T-helper 1 cell treated with Interleukin-12 subunit alpha and Interleukin-12 subunit beta and Interleukin-4 antibody, amounts not matched to agents 30 μg/mL and 1 μg/mL, for 36 hours (primary cell): ENCODE data around the gene TLE4.
"Not testable (repeated sequence)": the region's sequence is repeated elsewhere in the genome, so short reads cannot be mapped to it uniquely, and the experiment has no call there.

ENCODE experiments used
- H3K27ac Mint-ChIP-seq: one replicate; pipeline ENCODE4 v1.8.0; 2021; ENCODE audit warnings: mild to moderate bottlenecking, mixed read lengths
- H3K27me3 Mint-ChIP-seq: one replicate; pipeline ENCODE4 v1.8.0; 2021; ENCODE audit warnings: low read depth, mixed read lengths
- H3K36me3 Mint-ChIP-seq: one replicate; pipeline ENCODE4 v1.8.0; 2021; ENCODE audit warnings: low read depth, mixed read lengths
- H3K4me1 Mint-ChIP-seq: one replicate; pipeline ENCODE4 v1.8.0; 2021; ENCODE audit warnings: low read depth, mixed read lengths
- H3K4me3 Mint-ChIP-seq: one replicate; pipeline ENCODE4 v1.8.0; 2021; ENCODE audit warnings: mild to moderate bottlenecking, moderate library complexity, mixed read lengths
- H3K9me3 Mint-ChIP-seq: one replicate; pipeline ENCODE4 v1.8.0; 2021; ENCODE audit warnings: mixed read lengths

The TLE4 gene

DNA sequence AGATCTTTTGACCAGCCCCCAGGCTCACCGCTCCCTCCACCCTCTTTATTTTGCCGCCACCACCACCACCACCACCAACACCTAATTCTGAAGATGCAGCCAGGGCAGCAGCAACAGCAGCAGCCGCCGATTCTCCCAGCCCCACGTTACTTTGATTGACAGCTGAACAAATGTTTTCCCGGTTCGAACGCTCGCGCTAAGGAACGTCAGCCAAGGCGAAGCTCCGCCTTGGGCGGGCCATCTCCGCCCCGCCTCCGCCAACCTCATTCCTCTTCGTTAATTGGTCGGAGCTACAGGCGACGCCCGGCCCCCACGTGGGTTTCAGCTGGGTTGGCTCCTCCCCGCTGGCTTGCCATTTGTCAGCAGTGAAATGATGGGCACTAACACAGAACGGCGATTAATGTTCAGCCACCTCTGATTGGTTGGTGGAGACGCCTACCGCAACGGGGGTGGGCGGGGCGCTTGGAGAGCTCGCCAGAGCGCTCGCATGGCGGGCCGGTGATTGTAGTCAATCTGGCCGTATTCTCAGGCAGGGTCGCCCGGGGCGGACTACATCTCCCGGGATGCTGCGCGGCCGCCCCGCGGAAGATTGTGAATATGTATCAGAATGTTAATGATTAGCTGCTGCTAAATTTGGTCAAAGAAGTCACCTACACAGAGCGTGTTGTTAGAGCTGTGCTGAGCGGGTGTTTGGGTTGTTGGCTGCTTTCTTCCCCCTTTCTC, at the start of gene TLE4:
Gene TLE4, plus strand, starts transcription at position 657 of the 723 bp plus-strand sequence. CDS start 826 bp downstream, outside the sequence.
- H3K4me1 Mint-ChIP-seq, result peaks cover 20% of the 10 kb centered on the region
- H3K9me3 Mint-ChIP-seq, result no peaks in the 10 kb centered on the region
- peaks cover 24% of the 10 kb centered on the region for H3K27me3 Mint-ChIP-seq
- no peak within 1 kb of the TSS for H3K4me3 Mint-ChIP-seq
- no peak within 1 kb of the TSS for H3K27ac Mint-ChIP-seq
- peaks cover 12% of the 10 kb centered on the region for H3K36me3 Mint-ChIP-seq

DNA sequence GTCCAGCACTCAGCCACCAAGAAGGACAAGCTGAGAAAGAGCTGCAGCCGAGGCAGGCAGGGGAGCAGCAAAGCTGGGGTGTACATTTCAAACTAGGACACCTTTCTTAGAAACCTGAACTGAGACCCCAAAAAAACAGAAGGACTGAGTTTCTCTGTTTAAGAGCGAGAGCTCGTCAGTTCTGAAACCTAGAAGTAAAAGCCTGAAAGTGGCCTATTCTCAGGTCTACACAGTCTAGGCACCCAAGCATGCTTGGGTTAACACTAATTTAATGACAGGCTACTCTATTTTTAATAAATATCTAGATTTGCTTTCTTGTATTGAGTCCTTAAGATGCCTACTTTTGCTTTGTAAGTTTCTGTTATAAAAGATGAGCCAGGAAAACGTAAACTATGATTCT, 49.0 kb upstream of the TLE4 start:
- H3K4me3 Mint-ChIP-seq, result no peak overlapping the region
- no peaks in the 10 kb centered on the region for H3K9me3 Mint-ChIP-seq
- no peaks in the 10 kb centered on the region for H3K4me1 Mint-ChIP-seq
- no peaks in the 10 kb centered on the region for H3K27me3 Mint-ChIP-seq
- H3K27ac Mint-ChIP-seq, result no peak overlapping the region
- no peaks in the 10 kb centered on the region for H3K36me3 Mint-ChIP-seq

DNA sequence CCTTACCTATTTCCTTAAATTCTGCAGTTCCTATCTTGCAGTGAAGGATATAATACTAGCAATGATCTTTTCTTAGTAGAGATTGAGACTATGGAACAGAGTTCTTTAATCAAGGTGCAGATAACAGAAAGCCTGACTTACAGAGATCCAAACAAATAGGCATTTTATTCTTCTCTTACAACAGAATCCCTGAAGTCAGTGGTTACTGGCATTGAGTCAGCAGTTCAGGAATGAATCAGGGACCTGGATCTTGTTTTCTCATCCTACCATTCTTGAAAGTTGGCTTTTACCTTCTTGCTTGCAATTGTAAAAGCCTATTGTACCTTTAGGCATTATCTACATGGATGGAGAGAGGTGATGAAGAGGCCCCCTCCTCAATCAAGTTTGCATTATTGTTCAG, 47.5 kb upstream of the TLE4 start:
- H3K4me3 Mint-ChIP-seq, result no peak overlapping the region
- no peaks in the 10 kb centered on the region for H3K4me1 Mint-ChIP-seq
- H3K9me3 Mint-ChIP-seq, result no peaks in the 10 kb centered on the region
- no peaks in the 10 kb centered on the region for H3K36me3 Mint-ChIP-seq
- no peaks in the 10 kb centered on the region for H3K27me3 Mint-ChIP-seq
- H3K27ac Mint-ChIP-seq, result no peak overlapping the region

DNA sequence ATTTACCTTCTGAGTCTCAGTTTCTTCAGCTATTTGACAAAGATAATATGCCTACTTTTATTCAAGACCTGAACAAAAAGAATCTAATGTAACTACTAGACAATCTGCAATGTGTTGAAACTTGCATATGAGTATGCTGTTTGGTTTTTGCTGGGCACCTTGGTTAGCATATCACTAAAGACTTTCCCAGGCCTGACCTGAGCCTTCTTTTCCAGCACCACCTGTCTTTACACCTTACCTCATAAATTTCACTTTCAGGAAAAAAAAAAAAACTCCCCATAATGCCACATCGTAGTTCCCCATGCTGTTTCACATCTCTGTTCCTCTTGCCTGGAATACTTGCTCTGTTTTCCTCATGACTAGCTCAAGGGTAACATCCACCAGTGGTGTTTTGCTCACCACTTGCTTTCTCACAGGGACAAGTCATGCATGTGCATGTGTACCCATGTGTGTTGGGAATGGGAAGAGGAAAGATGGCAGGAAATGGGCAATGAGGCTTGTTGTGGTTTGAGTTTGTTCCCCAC, 45.6 kb upstream of the TLE4 start:
- H3K27ac Mint-ChIP-seq, result no peak overlapping the region
- H3K4me1 Mint-ChIP-seq, result no peaks in the 10 kb centered on the region
- no peaks in the 10 kb centered on the region for H3K27me3 Mint-ChIP-seq
- no peaks in the 10 kb centered on the region for H3K9me3 Mint-ChIP-seq
- H3K4me3 Mint-ChIP-seq, result no peak overlapping the region
- no peaks in the 10 kb centered on the region for H3K36me3 Mint-ChIP-seq

DNA sequence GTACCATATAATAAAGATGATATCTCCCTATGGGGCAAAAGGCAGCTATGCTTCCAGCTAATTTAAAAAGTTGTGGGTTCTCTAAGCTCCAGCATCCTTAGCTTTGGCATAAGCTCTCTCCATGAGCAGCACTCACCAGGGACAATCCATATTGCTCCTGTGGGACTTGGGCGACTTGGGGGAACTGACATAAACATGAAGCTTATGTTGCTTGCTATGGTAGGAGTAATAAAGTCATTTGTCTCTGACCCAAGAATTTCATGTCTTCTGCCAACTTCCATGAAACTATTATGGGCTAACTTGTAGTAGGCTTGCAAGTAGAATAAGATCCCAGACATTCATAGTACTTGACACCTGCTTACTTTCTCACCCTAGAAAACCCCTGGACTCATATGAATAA, 36.2 kb upstream of the TLE4 start:
- Mint-ChIP-seq H3K4me1 (no peaks in the 10 kb centered on the region), H3K4me3 (no peak overlapping the region), H3K36me3 (no peaks in the 10 kb centered on the region), H3K9me3 (no peaks in the 10 kb centered on the region), H3K27me3 (no peaks in the 10 kb centered on the region), H3K27ac (no peak overlapping the region)

DNA sequence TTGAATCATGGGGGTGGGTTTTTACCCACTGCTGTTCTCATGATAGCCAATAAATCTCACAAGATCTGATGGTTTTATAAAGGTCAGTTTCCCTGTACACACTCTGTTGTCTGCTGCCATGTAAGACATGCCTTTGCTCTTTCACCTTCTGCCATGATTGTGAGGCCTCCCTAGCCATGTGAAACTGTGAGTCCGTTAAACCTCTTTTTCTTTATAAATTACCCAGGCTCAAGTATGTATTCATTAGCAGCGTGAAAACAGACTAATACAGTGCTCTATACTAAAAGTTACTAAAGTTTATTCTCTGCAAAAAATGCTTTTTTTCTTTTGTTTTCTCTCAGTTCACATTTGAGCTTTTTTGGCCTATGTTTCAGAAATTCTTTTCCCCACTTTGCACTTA, 33.9 kb upstream of the TLE4 start:
- peaks cover 2% of the 10 kb centered on the region for H3K36me3 Mint-ChIP-seq
- no peaks in the 10 kb centered on the region for H3K27me3 Mint-ChIP-seq
- H3K9me3 Mint-ChIP-seq, result no peaks in the 10 kb centered on the region
- peaks cover 2% of the 10 kb centered on the region for H3K4me1 Mint-ChIP-seq
- no peak overlapping the region for H3K4me3 Mint-ChIP-seq
- H3K27ac Mint-ChIP-seq, result no peak overlapping the region

DNA sequence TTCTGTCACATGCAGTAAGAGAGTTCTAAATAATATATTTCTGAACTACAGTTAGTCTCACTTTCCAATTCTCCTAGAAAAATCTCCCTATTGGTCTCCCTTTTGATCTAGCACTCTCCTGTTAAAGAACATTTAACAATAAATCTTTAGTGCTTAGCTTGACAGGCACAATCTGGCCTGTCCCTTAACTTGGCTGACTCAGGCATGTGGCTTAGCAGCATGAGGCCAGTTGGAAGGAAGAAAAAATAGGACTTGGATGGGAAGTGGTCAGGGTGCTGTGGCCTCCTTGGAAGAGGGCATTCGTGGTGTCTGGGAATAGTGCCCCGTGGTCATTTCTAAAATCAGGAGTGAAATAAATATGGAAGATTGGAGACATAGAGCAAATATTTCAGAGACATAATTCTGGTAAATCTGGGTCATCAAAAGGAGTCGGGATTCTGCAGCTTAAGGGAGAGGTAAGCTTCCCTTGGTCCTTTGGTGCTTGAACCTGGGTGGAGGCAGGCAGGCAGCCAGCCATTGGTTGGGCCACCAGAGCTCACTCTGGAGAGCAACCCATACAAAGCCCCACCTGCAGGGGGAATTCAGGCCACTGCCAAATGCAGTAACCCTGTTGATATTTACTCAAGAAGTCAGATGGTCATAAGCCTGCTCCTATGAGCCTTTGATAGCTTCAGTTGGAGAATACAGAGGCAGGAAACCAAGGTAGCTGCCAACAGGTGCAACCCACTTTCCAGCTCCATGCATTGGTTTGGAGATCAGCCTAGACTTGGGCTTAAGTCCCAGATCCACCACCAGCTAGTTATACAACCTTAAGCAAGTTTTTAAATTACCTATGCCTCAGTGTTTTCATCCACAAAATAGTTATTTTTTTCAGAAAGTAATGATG, 28.8 kb upstream of the TLE4 start:
- Mint-ChIP-seq H3K4me1 (peaks cover 14% of the 10 kb centered on the region), H3K27ac (no peak overlapping the region), H3K4me3 (no peak overlapping the region), H3K36me3 (peaks cover 10% of the 10 kb centered on the region), H3K27me3 (no peaks in the 10 kb centered on the region), H3K9me3 (peaks cover 4% of the 10 kb centered on the region)

DNA sequence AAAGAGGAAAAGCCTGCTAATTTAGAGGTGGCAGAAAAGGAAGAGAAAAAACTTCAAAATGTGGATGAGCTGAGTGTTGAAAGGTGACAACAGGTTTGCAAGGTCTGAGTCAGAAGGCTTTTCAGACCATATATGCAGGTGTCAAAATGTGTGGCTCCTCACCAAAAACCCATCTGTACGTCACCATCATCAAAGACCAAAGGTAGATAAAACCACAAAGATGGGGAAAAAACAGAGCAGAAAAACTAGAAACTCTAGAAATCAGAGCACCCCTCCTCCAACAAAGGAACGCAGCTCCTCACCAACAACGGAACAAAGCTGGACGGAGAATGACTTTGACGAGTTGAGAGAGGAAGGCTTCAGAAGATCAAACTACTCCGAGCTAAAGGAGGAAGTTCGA, 27.4 kb upstream of the TLE4 start:
- H3K27me3 Mint-ChIP-seq, H3K27ac Mint-ChIP-seq, H3K9me3 Mint-ChIP-seq, H3K36me3 Mint-ChIP-seq: not testable (repeated sequence)
- Mint-ChIP-seq H3K4me3 (peak overlapping the region; percentile 9), H3K4me1 (peaks cover 14% of the 10 kb centered on the region)

DNA sequence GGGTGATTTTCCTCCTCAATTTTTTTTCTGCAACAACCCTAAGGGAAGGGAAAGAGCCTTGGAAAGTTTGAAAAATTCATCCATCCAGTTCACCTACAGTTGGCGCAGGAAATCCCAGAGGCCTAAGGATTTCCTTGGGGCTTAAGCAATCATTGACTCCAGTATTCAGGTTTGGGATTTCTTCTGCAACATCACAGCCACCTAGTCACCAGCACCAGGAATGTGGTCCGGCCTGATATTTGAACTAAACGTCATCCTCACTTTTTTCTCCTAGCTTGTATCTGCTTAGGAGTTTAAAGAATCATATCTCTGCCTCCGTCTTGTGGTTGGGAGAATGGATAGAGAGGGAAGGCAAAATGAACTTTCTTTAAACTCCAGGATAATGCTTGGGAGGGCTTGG, 20.2 kb upstream of the TLE4 start:
- no peaks in the 10 kb centered on the region for H3K27me3 Mint-ChIP-seq
- H3K4me1 Mint-ChIP-seq, result no peaks in the 10 kb centered on the region
- H3K9me3 Mint-ChIP-seq, result peaks cover 8% of the 10 kb centered on the region
- H3K36me3 Mint-ChIP-seq, result no peaks in the 10 kb centered on the region
- H3K4me3 Mint-ChIP-seq, result no peak overlapping the region
- H3K27ac Mint-ChIP-seq, result no peak overlapping the region

DNA sequence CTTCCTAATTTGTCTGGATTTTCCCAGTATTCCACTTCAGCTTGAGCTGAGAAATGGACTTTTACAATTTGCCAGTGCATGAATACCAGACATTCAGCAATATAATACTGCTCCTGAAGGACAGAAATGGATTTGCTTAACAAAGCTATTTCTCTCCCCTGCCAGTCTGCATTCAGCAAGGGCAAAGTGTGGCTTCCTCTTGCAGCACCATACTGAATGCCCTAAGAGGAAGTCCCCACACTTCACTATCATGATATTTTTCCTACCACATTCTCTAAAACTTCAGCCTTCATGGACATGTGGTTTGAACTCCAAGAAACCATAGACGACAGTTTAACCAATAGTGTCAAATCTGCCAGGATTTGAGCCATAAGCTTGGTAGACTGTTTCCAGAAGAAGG, 19.8 kb upstream of the TLE4 start:
- Mint-ChIP-seq H3K27me3 (no peaks in the 10 kb centered on the region), H3K27ac (no peak overlapping the region), H3K36me3 (no peaks in the 10 kb centered on the region), H3K4me1 (no peaks in the 10 kb centered on the region), H3K4me3 (no peak overlapping the region), H3K9me3 (peaks cover 6% of the 10 kb centered on the region)

DNA sequence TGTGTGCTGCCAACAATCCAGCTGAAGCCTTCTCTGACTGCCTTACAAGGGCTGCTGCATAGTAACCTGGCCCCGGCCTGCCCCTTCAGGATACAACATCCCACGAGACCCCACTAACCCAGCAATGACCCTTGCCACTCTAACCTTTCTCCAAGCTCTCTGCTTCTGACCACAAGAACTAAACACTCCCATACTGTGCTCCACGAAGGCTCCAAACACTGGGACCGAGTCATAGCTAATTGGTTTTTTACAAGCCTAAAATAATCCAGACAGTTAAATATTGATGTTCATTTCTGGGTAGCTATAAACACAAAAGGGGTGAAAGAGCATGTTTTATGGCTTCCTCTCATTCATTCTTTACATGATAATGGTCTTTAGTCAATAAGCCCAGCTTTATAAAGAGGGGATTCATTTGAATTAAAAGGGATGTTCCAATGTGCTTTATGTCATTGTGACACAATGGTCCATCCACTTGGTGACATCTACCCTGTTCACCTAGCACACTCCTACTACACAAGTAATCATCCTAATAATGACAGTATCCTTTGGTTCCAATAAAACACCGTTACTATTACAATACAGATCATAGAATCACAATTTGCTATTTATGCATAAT, 16.2 kb upstream of the TLE4 start:
- Mint-ChIP-seq H3K4me3 (no peak overlapping the region), H3K4me1 (no peaks in the 10 kb centered on the region), H3K9me3 (peaks cover 6% of the 10 kb centered on the region), H3K27me3 (no peaks in the 10 kb centered on the region), H3K36me3 (no peaks in the 10 kb centered on the region), H3K27ac (no peak overlapping the region)

DNA sequence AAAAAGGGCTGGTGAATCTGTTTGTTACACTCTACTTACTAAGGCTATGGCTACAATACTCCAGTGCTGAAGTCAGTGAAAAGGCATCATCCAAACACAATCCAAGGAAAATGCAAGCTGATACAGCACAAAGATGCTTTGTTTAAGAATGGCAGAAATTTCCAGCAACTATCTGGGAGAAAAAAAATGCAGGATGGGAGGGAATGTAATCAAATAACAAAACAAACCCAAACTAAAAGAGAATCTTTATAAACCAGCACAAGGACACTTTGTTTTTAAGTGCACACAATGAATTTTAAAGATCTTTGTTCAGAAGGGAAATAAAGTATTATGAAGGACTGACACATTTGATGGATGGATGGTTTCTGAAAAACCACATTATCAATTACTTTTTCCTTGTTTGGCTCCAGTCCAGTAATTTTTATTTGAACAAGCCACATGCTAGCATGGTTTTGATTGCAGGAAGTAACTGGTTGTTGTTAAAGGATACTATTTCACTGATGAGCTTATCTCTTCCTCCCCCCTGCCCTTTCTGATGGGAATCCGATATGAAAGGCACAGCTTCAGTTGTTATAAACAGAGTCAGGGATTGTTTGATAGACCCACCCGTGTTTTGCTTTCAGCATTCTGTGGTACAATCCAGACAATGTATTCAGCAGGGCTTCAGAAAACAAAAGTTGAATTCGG, 12.1 kb upstream of the TLE4 start:
- no peaks in the 10 kb centered on the region for H3K27me3 Mint-ChIP-seq
- no peaks in the 10 kb centered on the region for H3K4me1 Mint-ChIP-seq
- no peaks in the 10 kb centered on the region for H3K36me3 Mint-ChIP-seq
- H3K9me3 Mint-ChIP-seq, result peaks cover 6% of the 10 kb centered on the region
- H3K27ac Mint-ChIP-seq, result no peak overlapping the region
- no peak overlapping the region for H3K4me3 Mint-ChIP-seq

DNA sequence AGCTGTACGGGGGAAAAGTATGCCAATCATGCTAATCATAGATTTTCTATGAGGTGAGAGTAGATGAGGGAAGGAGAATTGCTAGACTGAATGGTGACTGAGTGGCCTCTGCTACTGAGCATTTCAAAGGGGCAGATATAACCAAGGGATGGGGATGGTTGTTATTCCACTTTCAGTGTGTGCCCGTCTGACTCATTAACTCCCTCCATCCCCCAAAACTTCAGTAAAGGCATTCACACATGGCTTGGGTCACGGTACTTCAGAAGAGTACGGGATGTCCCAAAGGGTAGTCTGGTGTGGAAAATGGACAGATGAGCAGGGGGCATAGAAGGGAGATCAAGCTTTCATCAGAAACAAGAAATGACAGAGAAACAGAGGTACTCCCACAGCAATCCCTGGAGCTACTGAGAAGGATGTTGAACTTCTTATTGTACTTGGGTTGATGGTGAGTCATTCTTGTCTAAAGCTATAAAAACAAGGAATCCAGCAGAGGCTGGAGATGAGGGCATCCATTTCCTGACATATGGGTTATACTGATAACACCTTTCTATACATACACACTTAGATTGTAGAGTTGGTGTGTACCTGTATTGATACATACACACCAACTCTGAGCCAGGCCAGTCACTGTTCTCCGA, 8.9 kb upstream of the TLE4 start:
- Mint-ChIP-seq H3K4me3 (no peak overlapping the region), H3K27ac (no peak overlapping the region), H3K36me3 (no peaks in the 10 kb centered on the region), H3K4me1 (peaks cover 9% of the 10 kb centered on the region), H3K27me3 (peaks cover 15% of the 10 kb centered on the region), H3K9me3 (no peaks in the 10 kb centered on the region)

DNA sequence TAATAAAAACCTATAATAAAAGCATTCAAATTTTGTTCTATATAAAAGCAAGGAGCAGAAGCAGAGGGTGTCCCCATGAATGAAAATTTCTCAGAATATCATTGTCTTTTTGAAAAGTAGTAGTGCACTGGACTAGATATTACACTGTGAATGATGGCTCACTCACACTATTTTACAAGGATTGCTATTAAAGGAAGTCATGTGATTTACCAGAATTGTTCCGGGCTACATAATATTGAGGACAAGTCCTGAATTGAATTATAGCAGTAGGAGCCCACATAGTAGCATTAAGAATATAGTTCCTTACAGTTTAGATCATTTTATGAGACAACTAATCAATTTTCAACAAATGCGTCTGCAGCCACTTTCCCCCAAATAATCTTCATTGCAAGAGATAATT, 7.7 kb upstream of the TLE4 start:
- no peak overlapping the region for H3K4me3 Mint-ChIP-seq
- H3K27me3 Mint-ChIP-seq, result peaks cover 26% of the 10 kb centered on the region
- H3K9me3 Mint-ChIP-seq, result no peaks in the 10 kb centered on the region
- H3K27ac Mint-ChIP-seq, result no peak overlapping the region
- peaks cover 9% of the 10 kb centered on the region for H3K4me1 Mint-ChIP-seq
- H3K36me3 Mint-ChIP-seq, result no peaks in the 10 kb centered on the region
